AG09319 (cell line): Measurements from ENCODE around the gene ASB16.

Source experiments
- DNase-seq: peaks from one replicate; pipeline ENCODE4 v3.0.0-alpha.2; 2010; ENCODE audit warnings: low read depth; ENCODE audit errors: extremely low read depth
- CTCF ChIP-seq: IDR thresholded peaks from 2 replicates; pipeline ENCODE4 v1.5.1; 2011; ENCODE audit warnings: low read depth, mild to moderate bottlenecking, inconsistent platforms, low read length, moderate library complexity

Gene ASB16

GRCh38 chr17:44219616-44220212 is 49.2 kb downstream of the ASB16 start, which contains the start of gene UBTF:
Gene UBTF, minus strand, starts transcription at chr17:44219675. Its CDS starts 1,446 bp downstream, at chr17:44218229.
- DNase-seq, result no peak
- no peak for TF ChIP-seq CTCF

- TF ChIP-seq CTCF, result no peak
- no peak for DNase-seq
These were observed 49.9 kb downstream of the ASB16 start for GRCh38 chr17:44220213-44221083.

- no peak for DNase-seq
These were observed 50.8 kb downstream of the ASB16 start for GRCh38 chr17:44221084-44221861.

GRCh38 chr17:44221862-44222111 is 51.3 kb downstream of the ASB16 start:
- DNase-seq, result no peak
- no peak for TF ChIP-seq CTCF

More at GRCh38 chr17:44221084-44221861, 50.8 kb downstream of the ASB16 start:
- TF ChIP-seq CTCF, result no peak

GRCh38 chr17:44222112-44222869 is 51.8 kb downstream of the ASB16 start:
- peak; percentile 12; the same call in 1 of the 2 replicates for TF ChIP-seq CTCF
- no peak for DNase-seq

GRCh38 chr17:44223541-44224071 is 53.1 kb downstream of the ASB16 start:
- no peak for DNase-seq
- no peak for TF ChIP-seq CTCF
